Stimulated activated CD4-positive, alpha-beta T cell treated with anti-CD3 and anti-CD28 coated beads, Interleukin-15, amount 100 ng/mL, for 1 hour (primary cell): ENCODE data around the gene SHFL.

Experiments used
- DNase-seq, 2 donors: peaks; one replicate each; pipeline ENCODE4 v3.0.0-alpha.2; 2020; ENCODE audit warnings: low read depth in 1 of 2, low spot score in 1 of 2

Gene SHFL

GRCh38 chr19:10132905-10133304 is 46.8 kb downstream of the SHFL start:
- DNase-seq: no peak

- DNase-seq: no peak
Observed at GRCh38 chr19:10133596-10133995, 47.5 kb downstream of the SHFL start.

GRCh38 chr19:10134040-10134439 is 47.9 kb downstream of the SHFL start:
- DNase-seq: no peak

GRCh38 chr19:10135551-10136334 is 49.6 kb downstream of the SHFL start:
- DNase-seq: no peak

- no peak for DNase-seq
Observed at GRCh38 chr19:10136936-10137335, 50.8 kb downstream of the SHFL start.

- DNase-seq: no peak
Observed at GRCh38 chr19:10137751-10138682, 51.9 kb downstream of the SHFL start.

- no peak for DNase-seq
Observed at GRCh38 chr19:10138879-10139795, 53.0 kb downstream of the SHFL start.

- no peak for DNase-seq
Observed at GRCh38 chr19:10139952-10140351, 53.8 kb downstream of the SHFL start.

- no peak for DNase-seq
Observed at GRCh38 chr19:10141479-10141878, 55.4 kb downstream of the SHFL start.

GRCh38 chr19:10141973-10142372 is 55.9 kb downstream of the SHFL start:
- DNase-seq: no peak
